ENCODE data around the gene CTCF.

The CTCF gene

DNA sequence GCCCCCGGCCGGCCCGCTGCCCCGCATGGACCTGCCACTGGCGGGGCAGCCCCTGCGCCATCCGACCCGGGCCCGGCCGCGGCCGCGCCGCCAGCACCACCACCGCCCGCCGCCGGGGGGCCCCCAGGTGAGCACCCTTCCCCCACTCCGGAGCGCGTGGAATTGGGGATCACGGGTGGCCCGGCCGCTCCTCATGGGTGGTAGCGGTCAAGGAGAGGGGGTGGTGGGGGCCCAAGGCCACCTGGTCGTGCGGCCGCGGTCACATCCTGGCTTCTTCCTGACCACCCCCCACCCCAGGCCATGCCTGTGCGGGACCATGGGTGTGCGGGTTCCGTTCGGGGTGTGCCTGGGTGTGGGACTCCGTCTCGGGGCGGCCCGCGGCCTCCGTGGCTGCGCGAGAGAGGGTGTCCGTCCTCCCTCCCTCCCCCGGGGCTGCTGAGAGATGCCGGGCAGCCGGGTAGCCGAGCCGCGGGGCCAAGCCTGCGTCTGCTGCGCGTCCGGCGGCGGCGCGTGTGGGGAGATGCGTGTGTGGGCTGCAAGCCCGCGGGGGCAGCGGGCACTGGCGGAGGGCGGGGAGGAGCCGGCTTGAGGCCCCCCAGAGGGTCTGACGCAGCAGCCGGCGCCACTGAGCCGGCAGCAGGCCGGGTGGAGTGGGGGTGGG, 90.9 kb downstream of the CTCF start:
- peak; percentile 65 for DNase-seq (ENCODE audit: low spot score)

DNA sequence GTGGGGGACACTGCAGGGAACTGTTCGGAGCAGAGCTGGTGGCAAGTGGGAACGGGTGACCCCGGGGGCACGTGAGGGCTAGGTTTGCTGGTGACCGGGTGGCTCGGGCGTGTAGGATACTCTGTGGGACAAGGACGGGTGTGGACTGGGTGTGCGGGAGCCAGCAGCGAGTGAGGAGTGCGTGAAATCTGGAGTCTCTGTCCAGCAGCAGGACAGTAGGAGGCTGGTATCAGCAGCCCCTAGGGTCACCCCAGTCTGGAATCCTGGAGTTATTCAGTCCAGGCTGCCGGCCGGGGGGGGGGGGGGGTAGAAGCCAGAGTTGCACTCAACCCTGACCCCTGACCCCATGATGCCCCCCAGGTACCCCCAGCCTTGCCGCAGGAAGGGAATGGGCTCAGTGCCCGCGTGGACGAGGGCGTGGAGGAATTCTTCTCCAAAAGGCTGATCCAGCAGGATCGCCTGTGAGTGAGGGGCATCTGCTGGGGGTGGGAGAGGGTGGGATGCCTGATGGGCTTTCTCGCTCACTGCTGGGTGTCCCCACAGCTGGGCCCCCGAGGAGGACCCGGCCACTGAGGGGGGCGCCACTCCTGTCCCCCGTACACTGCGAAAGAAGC, 91.6 kb downstream of the CTCF start:
- peak; percentile 59 for DNase-seq (ENCODE audit: low spot score)

- DNase-seq (ENCODE audit: low spot score): no peak
Measured at GRCh38 chr16:67654403-67654911, 92.1 kb downstream of the CTCF start.

GRCh38 chr16:67655363-67655762, 93.0 kb downstream of the CTCF start:
- no peak for DNase-seq (ENCODE audit: low spot score)

DNA sequence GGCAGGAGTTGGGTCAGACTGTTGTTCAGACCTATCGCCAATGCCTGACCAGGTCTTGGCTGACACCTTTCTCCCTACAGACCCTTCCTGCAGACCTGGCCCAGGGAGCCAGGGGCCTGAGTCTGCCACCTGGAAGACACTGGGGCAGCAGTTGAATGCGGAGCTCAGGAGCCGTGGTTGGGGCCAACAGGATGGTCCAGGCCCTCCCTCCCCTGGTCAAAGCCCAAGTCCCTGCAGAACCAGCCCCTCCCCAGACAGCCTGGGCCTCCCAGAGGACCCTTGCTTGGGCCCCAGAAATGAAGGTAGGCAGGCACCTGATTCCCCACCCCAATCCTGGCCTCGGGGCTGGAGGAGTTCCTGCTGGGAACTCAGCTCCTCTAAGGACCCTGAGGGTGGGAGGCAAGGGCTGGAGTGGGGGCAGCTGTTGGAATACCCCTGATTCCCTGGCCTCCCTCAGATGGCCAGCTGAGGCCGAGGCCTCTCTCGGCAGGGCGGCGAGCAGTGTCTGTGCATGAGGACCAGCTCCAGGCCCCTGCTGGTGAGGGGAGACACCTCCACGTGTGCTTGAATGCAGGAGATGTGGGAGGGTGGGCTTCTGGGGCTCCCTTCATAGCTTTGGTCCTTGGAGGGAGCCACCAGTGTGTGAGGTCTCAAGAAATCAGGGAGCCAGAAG, 94.2 kb downstream of the CTCF start:
- no peak for DNase-seq (ENCODE audit: low spot score)

DNA sequence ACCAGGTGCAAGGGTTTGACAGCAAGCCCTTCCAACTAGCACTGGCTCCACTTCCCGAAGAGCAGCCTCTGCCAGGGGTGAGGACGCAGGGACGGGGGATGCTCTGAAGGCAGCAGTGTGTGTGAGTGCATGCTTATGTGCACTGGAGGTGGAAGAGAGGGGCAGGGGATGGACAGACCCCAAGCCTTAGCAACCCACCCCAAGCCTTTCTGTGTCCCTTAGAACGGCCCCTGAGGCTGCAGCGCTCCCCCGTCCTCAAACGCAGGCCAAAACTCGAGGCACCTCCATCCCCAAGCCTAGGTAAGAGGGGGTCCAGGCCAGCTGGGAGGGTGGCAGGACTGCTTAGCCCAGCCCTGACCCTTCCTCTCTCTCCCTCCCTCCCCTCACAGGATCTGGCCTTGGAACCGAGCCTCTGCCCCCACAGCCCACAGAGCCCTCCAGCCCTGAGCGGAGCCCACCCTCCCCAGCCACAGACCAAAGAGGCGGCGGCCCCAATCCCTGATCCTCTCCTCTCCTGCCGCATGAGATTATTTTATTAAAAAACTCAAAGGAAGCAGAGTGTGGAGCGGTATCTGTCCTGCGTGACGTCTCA, 94.8 kb downstream of the CTCF start:
- DNase-seq (ENCODE audit: low spot score): no peak

DNA sequence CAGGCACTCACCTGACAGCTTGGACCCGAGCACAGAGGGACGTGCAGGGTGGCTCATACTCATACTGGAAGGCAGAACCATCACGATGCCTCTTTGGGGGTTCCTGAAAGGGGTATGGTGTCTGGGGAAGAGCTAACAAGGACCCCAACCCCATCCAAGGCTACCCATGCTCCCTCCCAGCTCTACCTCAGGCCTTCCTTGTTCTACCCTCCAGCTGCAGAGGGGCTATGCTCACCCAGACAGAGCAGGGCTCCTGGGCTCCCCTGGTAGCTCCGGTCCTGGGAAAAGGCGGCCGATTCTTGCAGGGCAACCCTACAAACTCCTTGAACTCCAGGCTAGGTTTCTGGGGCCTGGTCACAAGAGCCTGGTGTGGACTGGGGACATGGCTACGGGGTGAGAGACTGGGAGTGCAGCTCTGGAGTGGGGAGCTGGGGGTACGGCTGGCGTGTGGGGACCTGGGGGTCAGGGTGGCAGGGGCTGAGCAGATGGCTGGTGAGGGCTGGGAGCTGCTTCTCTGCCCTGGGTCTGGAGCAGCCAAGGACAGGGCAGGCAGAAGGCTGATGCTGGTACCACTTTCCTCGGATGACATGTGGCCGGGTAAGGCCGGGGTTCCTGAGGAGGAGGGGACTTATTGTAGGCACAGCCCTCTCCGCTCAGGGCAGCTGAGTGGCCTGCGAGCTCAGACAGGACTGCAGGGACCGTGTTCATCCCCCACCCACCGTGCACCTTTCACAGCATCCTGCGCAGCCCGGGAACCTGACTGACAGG, 95.6 kb downstream of the CTCF start:
- no peak for DNase-seq (ENCODE audit: low spot score)

DNA sequence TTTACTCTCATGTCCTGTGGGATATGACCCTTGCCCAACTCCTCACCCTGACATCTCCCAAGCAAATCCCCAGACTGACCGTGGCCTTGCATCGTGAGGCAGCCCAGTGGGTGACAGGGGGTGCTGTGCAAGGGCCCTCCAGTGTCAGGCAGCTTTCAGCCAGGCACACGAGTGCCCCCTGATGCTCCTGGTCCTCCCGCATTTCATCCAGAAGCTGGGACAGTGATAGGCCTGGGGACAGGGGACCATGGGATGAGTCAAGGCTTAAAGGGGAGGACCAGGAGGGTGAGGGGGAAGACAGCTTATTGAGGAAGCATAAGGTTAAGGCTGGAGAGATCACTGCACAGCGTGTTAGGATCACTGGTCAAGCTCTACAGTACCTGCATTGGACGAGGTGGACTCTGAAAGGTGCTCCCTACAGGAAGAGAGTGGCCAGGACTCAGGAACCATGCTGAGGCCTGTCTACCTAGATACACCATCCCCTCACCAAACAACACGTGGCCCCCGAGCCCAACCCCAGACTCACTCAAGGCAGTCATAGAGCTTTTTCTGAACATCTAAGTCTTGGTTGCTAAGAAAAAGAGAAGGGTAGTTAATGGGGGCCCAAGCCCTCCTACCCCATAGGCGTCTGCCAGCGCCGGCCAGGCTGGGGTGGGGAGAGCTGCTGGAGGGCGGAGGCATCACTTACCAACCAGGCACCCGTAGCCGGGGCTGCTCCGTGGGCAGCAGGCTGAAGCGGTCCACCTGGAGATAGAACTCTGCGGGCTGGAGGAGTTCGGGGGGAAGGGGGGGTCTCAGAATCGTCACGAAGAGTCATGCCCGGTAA, 96.7 kb downstream of the CTCF start:
- DNase-seq (ENCODE audit: low spot score): no peak

- DNase-seq (ENCODE audit: low spot score): peak; percentile 100
Measured at GRCh38 chr16:67659675-67660563, 97.6 kb downstream of the CTCF start, which contains the start of gene ACD. ACD (minus strand) TSS chr16:67660260; CDS start chr16:67660220, 40 bp downstream.

DNA sequence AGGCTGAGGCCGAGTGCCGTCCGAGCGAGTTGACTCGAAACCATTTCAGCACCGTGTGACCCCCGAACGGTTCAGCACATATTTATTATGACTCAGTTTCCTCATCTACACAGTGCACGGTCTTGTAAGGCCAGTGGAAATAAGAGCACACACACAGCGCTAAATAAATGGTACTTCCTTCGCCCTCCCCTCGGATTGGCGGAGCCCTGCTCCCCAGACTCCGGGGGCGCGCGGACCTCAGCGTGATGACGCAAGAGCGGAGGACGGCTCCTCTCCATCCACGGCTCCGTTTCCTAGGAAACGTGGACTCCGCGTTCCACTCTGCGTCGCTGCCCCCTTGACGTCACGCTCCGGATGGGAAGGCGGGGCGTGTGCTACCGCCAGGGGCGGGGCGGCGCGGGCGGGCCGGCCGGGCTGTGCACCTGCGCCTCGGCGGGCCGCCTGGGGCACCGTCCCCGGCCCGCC, 98.3 kb downstream of the CTCF start, which contains the start of gene PARD6A:
PARD6A (plus strand) TSS at position 397 of the 465 bp plus-strand sequence. CDS start 79 bp downstream, outside the sequence.
- peak; percentile 99 for DNase-seq (ENCODE audit: low spot score)

- DNase-seq (ENCODE audit: low spot score): no peak
Measured at GRCh38 chr16:67661101-67661761, 98.9 kb downstream of the CTCF start.

- no peak for DNase-seq (ENCODE audit: low spot score)
Measured at GRCh38 chr16:67661886-67662652, 99.7 kb downstream of the CTCF start.

DNA sequence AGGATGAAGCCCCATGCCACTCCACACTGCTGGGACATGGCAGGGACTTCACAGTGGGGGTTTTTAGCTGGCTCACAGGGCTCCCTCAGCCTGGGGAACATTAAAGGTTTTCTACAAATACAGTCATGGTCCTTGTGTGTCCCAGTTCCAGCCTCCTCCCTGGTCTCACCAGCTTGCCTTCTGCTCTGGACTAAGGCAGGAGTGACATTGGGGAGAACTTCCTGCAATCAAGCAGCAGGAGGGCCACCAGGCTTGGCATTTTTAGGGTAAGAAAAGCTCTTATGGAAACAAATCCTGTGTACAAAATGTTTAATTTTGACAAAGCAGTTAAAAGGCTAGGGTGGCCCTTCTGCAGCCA, 100.3 kb downstream of the CTCF start:
- no peak for DNase-seq (ENCODE audit: low spot score)

DNA sequence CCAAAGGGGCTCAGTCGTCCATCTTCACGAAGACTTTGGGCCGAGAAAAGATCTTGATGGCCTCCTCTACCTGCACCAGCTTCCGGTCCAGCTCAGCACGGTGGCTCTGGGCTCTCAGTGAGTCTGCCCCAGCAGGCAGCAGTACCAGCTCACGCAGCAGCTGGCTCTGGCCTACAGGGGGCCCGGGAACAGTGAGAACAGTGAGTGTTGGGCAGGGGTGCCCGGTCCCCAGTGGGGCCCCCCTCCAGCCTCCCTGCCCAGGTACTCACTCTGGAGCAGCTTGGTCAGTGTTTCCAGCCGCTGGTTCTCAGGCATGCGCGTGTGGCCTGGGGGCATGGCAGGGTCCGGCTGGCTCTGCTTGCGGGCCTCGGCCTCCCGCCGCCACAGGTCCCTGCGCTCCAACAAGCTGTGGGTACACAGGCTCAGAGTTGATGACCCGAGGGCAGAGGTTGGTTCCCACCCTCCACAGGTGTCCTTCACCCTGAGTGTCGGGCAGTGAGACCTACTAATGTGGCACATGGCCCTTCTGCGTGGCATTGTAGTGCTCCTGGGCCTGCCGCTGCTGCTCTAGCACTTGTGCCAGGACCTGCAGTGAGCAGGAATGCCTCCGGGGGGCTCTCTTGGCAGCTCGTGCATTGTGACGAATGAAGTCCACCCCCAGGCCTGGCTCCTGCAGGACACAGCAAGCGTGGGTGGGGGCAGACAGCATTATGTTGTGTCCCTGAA, 101.0 kb downstream of the CTCF start:
- no peak for DNase-seq (ENCODE audit: low spot score)

- DNase-seq (ENCODE audit: low spot score): no peak
Measured at GRCh38 chr16:67663877-67664222, 101.5 kb downstream of the CTCF start.

DNA sequence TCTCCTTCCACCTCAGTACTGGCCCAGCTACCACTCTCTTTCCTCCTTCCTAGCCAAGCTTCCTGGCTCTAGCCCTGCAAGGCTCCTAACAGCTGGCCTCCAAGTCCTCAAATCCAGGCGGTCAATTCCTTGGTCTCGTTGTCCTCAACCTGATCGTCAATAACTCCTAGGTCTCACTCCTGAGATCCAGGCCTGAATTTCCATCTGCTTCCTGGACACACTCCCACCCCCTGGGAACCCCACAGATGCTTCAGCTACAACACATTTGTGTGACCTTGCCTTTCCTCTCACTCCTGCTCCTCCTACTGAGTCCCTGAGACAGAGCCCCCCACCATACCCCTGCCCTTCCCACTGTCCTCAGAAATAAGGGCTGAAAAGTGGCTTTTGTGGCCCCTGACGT, 101.9 kb downstream of the CTCF start:
- no peak for DNase-seq (ENCODE audit: low spot score)

GRCh38 chr16:67664871-67665270, 102.5 kb downstream of the CTCF start:
- no peak for DNase-seq (ENCODE audit: low spot score)

DNA sequence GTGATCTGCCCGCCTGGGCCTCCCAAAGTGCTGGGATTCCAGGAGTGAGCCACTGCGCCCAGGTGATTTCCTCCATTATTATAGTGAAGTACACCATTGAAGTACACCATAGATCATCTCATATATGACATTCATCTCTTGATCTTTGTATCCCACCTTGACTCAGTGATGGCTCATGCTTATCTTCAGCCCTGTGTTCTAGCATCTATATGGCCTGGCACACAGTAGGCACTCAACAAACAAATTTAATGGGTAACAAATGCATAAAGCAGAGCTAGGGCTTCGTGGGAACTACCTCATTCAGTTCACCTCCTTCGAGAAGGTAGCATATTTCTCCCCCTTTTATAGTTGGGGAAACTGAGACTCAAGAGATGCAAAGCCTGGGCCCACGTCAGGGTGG, 103.3 kb downstream of the CTCF start:
- no peak for DNase-seq (ENCODE audit: low spot score)
